Left hindlimb (tissue), 1 donor: ENCODE data around the gene ARHGEF35.
"Not testable (repeated sequence)": the region's sequence is repeated elsewhere in the genome, so short reads cannot be mapped to it uniquely, and the experiment has no call there.

ENCODE experiments used
- DNase-seq: peaks from one replicate; pipeline ENCODE4 v3.0.0-alpha.2; 2018

ARHGEF35 gene

GRCh38 chr7:144178380-144179164 lies 17.1 kb downstream of the ARHGEF35 start:
- not testable (repeated sequence) for DNase-seq

- no peak for DNase-seq
These were observed 21.0 kb downstream of the ARHGEF35 start for GRCh38 chr7:144174613-144175012.

- DNase-seq = not testable (repeated sequence)
These were observed 23.9 kb downstream of the ARHGEF35 start for GRCh38 chr7:144171594-144172350.

- DNase-seq = no peak
These were observed 30.8 kb downstream of the ARHGEF35 start for GRCh38 chr7:144164784-144165183.

- DNase-seq = no peak
These were observed 36.8 kb downstream of the ARHGEF35 start for GRCh38 chr7:144158861-144159260.

GRCh38 chr7:144148224-144148827 lies 47.3 kb downstream of the ARHGEF35 start:
- no peak for DNase-seq

GRCh38 chr7:144144426-144144825 lies 51.2 kb downstream of the ARHGEF35 start:
- DNase-seq = no peak

GRCh38 chr7:144142187-144142586 lies 53.4 kb downstream of the ARHGEF35 start:
- DNase-seq = no peak

GRCh38 chr7:144137501-144137900 lies 58.1 kb downstream of the ARHGEF35 start:
- DNase-seq = no peak
